Globus pallidus (tissue), 1 donor: ENCODE measurements around the gene SENP3.
A peak's percentile ranks its signal among the peaks of the same experiment; 100 is the strongest.

ENCODE experiments used
- DNase-seq: peaks from one replicate; pipeline ENCODE4 v3.0.0-alpha.2; 2015; ENCODE audit warnings: low spot score

Gene SENP3

DNA sequence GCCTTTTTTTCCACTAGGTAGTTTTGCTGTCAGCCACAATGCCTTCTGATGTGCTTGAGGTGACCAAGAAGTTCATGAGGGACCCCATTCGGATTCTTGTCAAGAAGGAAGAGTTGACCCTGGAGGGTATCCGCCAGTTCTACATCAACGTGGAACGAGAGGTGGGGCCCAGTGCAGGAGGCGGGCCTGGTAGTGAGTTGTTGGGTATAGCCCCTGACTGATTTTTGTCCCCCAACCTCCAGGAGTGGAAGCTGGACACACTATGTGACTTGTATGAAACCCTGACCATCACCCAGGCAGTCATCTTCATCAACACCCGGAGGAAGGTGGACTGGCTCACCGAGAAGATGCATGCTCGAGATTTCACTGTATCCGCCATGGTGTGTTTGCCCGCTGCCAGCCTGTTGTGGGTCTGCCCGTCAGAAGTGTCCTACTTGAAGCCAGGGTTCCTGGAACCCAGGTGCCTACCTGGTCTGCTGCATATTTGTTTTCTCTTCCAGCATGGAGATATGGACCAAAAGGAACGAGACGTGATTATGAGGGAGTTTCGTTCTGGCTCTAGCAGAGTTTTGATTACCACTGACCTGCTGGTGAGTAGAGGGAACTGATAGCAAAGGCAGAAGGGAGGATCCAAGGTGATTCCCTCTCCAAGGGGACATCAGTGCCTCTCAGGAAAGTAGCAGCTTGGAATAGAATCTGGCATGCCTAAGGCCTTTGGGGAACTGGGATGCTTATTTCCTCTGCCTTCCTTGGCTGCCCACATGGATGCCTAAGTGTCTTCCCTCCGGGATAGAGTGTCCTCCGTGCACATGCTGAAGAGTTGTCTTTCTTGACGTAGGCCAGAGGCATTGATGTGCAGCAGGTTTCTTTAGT, 15.8 kb downstream of the SENP3 start:
- no peak for DNase-seq

DNA sequence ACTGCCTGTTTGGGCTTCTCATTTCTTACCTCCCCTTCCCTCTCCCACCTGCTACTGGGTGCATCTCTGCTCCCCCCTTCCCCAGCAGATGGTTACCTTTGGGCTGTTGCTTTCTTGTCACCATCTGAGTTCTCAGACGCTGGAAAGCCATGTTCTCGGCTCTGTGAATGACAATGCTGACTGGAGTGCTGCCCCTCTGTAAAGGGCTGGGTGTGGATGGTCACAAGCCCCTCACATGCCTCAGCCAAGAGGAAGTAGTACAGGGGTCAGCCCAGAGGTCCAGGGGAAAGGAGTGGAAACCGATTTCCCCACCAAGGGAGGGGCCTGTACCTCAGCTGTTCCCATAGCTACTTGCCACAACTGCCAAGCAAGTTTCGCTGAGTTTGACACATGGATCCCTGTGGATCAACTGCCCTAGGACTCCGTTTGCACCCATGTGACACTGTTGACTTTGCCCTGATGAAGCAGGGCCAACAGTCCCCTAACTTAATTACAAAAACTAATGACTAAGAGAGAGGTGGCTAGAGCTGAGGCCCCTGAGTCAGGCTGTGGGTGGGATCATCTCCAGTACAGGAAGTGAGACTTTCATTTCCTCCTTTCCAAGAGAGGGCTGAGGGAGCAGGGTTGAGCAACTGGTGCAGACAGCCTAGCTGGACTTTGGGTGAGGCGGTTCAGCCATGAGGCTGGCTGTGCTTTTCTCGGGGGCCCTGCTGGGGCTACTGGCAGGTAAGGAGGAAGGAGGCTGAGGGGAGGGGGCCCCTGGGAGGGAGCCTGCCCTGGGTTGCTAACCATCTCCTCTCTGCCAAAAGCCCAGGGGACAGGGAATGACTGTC, 17.5 kb downstream of the SENP3 start, which contains the start of gene CD68:
Gene CD68, plus strand, starts transcription at position 638 of the 833 bp plus-strand sequence. Its CDS starts 40 bp downstream, at position 678.
- peak; percentile 57 for DNase-seq

DNA sequence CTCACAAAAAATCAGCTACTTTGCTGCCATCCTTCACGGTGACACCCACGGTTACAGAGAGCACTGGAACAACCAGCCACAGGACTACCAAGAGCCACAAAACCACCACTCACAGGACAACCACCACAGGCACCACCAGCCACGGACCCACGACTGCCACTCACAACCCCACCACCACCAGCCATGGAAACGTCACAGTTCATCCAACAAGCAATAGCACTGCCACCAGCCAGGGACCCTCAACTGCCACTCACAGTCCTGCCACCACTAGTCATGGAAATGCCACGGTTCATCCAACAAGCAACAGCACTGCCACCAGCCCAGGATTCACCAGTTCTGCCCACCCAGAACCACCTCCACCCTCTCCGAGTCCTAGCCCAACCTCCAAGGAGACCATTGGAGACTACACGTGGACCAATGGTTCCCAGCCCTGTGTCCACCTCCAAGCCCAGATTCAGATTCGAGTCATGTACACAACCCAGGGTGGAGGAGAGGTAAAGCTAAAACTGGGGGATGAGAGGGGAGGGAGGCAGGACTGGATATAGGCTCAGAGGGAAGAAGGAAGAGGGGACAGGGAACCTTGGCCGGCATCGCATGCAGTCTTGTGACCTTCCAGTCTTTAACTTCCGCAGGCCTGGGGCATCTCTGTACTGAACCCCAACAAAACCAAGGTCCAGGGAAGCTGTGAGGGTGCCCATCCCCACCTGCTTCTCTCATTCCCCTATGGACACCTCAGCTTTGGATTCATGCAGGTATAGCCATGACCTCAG, 18.3 kb downstream of the SENP3 start:
- DNase-seq = no peak

DNA sequence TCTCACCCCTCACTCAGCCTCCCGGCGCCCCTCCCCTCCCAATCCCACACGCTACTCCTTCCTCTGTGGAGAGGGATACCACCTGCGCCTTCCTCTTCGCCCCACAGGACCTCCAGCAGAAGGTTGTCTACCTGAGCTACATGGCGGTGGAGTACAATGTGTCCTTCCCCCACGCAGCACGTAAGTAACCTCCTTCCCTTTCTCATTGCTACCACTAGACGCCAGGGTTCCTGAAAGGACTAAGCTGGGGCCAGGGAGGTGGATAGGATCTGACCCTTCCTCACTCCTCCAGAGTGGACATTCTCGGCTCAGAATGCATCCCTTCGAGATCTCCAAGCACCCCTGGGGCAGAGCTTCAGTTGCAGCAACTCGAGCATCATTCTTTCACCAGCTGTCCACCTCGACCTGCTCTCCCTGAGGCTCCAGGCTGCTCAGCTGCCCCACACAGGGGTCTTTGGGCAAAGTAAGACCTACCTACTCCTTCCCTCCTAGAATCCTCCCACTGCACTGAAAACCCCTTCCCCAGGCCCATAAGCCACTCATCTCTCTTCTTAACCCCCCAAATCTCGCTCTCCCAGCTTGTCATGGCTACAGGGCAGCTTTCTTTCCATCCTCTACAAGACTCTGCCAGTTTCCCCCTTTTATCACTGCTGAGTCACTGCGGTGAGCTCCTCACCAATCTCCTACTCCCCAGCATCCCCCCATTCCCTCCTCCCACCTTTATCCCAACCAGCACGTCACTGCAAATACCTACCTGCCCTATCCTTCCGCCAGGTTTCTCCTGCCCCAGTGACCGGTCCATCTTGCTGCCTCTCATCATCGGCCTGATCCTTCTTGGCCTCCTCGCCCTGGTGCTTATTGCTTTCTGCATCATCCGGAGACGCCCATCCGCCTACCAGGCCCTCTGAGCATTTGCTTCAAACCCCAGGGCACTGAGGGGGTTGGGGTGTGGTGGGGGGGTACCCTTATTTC, 19.2 kb downstream of the SENP3 start:
- DNase-seq = no peak

DNA sequence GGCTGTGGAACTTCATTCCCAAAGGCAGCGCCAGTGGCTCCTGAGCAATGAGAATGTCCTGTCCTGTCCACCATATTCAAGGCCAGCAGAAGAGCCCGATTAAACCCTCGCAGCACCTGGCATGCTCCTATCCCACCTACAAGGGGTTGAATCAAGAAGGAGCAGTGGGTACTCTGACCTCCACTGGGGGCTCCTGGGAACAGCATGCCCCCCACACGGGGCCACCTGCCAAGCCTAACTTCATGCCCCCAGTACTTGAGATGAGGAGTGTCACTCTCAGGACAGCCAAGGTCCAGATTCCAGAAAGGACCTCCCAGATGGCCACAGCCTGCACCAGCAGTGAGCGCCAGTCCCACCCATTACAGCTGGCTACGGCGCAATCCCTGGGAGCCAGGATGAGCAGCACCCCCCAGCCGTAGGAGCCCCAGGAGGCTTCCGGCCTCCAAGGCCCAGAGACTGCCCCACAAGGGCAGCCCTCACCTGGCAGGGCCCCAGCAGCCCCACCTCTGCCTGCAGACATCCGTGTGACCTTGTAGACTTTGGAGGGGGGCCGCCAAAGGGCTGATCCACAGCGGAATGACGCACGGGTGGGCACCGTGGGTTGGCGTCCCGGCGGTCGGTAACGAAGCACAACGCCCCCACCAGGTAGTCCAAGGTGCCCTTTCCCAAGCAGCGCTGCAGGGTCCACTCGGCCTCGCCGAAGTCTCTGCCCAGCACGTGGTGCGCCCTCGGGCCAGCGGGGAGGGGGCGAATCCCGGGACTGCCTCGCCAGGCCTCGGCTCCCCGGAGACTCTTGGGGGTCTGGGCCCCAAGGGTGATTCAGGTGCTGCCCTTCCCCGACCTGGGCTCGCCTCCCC, 20.9 kb downstream of the SENP3 start:
- no peak for DNase-seq

DNA sequence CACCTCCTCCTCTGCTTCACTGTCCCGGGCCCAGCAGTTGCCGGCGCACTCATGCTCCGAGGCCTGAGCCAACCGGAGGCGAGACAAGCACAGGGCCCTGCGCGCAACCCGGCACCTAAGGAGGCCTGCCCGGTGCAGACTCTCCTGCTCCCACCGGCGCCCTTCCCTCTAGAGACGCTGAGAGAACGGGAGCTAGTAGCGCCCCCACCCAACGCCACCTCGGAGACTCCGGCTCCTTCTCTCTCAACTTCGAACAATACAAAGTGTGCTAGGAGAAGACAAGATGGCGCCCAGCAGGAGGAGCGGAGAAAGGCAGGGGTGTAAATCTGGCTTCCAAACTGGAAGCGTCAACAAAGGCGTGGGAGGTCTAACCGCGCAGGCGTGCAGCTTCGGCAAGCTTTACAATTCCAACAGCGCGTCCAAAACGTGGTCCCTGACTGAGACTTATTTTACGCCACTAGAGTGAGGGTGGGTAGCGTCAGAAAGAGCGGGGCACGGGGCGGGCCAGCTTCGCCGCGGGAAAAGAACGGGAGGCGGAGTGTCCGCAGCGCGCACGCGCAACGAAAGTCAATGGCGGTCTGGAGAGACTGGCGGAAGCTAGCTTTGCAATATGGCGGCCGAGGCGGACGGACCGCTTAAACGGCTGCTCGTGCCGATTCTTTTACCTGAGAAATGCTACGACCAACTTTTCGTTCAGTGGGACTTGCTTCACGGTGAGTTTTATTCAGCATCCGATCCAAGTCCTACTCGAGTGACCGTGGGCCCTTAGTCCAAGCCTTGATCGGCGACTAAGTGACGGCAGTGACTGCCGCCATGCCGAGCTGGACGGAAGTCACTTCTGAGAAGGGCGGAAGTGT, 21.8 kb downstream of the SENP3 start, which contains the start of gene MPDU1:
Gene MPDU1, plus strand, starts transcription at position 600 of the 857 bp plus-strand sequence. Its CDS starts 11 bp downstream, at position 611.
- DNase-seq = peak; percentile 97

DNA sequence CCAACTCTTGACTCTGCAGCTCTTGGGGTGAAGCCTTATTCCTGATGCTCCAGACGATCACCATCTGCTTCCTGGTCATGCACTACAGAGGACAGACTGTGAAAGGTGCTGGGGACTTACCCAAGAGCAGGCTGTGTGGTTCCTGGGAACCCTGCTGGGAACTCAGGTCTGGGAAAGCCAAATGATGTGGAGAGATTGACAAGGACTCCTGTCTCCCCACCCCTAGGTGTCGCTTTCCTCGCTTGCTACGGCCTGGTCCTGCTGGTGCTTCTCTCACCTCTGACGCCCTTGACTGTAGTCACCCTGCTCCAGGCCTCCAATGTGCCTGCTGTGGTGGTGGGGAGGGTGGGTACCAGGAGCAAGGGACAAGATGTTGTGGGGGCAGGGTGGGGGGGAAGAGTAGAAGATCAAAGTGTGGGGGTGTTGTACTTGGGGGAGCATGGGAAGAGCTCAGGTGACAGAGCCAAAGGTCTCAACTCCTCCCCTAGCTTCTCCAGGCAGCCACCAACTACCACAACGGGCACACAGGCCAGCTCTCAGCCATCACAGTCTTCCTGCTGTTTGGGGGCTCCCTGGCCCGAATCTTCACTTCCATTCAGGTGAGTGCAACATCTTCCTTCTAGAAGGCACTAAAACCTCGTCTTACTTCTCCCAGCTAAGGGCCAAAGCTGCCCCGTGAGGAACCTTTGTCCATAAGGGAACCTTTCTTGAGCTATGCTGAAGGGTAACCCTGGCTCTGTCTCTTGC, 25.1 kb downstream of the SENP3 start:
- DNase-seq = no peak

DNA sequence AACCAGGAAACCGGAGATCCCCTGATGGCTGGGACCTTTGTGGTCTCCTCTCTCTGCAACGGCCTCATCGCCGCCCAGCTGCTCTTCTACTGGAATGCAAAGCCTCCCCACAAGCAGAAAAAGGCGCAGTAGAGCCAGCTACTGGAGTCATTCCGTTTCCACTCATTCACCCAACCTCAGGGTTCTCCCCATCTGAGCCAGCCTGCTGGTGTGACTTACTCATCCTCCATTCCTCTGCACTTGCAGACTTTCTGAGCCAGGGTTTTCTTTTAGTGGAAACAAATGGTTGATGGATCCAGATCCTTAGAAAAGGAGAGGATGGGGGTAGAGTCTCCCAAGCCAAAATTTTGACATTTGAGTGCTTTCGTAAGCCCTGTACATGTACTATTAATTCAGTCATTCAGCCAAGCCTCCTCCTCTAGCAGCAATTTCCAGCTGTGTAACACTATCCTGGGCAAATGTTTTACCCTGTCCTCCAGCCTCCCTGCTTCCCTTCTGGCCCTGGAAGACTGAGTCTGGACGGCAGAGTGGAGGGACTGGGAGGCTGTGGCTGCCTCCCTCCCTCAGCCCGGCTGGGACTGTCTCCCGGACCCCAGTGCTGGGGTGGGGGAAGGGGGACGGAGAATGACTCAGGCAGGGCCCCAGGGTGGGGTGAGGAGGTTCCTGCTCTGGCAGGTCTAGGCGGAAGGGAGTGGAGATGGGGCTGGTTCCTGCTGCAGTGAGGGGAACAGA, 25.9 kb downstream of the SENP3 start:
- DNase-seq = no peak

DNA sequence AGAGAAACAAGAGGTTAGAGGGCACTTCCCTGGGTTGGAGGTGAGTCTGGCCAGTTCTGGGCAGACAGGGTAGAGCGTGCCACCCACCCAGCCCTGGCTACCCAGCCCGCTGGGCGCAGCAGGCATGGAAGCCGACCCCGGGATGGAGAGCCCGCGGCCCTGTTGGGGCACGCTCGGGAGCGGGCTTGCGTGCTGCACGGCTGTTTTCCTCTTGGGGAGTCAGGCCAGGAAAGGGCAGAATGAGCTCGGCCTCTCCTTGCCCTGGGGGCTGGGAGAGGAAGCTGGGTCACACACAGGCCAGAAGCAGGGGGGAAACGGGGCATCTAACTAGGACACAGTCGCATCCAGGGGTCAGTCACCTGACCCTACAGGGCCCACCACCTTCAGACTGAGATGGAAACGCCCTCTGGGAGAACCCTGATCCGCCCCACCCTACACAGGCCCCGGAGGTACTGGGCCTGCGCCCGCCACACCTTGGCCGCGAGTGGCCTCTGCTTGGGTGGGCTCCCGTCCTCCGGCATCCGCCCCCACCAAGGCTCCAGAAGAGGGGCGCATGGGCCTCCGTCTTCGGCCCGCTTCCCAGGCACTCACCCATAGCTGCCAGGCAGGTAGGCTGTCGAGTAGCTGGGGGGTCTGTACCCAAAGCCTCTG, 27.0 kb downstream of the SENP3 start:
- DNase-seq = no peak

DNA sequence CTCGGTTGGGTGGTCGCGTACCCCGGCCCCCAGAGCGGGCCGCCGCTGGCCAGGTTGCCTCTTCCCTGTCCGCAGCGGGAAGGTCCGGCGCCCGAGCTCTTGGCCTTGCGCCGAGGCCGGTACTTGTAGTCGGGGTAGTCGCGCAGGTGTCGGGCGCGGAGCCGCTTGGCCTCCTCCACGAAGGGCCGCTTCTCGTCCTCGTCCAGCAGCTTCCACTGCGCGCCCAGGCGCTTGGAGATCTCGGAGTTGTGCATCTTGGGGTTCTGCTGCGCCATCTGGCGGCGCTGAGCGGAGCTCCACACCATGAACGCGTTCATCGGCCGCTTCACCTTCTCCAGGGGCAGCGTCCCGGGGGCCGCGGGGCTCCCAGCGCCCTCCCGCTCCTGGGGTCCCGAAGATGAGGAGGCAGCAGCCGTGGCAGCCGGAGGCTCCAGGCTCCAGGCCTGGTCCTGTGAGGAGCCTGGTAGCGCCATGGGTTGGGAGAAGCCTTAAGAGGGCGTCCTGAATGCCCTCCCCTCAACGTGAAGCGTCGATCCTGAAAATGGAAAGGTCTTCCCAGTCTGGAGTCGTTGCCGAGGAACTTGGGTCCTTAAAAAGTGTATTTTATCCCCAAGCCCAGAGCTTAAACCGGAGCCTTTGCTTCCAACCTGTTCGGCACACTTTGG, 27.6 kb downstream of the SENP3 start:
- peak; percentile 75 for DNase-seq

DNA sequence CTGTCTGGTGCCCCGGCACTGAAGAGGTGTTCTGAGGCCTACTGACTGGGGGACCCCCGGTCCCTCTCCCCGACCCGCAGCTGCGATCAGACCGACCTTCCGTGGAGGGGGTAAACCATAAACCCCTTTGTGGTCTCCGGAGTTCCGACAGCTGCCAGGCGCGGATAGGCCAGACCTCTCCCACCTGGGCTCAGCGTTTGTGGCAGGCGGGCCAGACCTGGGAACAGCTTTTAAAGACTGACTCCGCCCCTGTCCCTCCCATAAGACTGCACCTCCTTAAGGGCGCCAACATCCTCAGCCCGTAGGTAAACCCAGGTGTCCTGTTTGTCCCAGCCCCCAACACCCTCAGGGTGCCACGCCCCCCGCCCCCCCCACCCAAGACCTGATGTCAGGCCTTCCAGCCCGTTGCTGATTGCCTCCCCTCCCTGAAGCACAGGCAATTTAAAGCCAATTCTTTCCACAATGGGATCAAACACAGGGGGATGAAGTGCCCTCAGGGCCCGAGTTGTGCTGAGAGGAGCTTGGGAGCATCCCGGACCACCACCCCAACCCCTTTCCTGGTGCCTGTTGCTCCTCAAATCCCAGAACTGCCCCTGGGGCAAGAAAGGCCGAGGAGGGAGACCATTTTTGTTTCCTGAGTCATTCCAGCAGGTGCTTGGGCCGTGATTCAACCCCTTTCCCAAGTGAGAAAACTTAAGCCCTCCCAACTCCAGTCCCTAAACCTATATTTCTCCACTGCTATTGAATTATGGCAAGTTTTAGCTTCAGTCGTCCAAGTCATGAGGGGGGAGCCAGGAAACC, 28.4 kb downstream of the SENP3 start, which contains the start of gene SOX15:
Gene SOX15, minus strand, starts transcription at position 204 of the 801 bp plus-strand sequence. CDS start 418 bp downstream, outside the sequence.
- no peak for DNase-seq

DNA sequence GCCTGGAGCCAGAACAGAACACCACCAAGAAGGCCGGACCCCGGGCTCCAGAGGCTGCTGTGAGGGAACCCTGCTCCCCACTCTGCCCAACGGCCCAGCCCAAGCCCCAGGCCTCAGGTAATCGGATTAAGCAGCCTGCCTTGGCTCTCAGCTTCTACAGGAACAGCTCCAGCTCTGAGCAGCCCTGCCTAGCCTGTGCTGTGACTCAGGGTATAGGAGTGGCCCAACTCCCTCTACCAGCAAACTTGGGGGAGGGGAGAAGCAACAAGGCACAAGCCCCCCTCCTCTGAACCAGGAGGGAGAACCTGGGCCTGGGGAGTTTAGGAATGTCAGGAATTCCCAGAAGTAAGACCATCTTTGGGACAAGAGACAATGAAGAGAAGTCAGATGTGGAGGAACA, 29.0 kb downstream of the SENP3 start:
- no peak for DNase-seq

DNA sequence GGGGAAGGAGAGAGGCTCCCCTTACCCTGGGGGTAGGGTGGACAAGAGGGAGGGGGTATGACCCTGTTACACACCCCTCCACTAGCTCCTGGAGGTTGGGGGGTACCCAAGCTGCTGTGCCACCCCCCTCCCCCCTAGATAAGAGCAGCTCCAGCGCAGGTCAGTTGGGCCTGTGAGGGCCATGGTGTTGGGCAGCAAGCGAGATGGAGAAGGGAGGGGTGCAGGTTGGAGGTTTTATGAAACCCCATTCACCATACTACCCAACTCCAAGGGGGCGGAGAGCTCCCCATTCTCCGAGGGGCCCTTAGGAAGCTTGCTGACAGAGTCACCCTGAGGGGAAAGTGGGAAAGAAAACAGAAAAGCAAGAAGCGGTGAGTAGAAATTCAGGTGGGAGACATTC, 29.9 kb downstream of the SENP3 start:
- no peak for DNase-seq

DNA sequence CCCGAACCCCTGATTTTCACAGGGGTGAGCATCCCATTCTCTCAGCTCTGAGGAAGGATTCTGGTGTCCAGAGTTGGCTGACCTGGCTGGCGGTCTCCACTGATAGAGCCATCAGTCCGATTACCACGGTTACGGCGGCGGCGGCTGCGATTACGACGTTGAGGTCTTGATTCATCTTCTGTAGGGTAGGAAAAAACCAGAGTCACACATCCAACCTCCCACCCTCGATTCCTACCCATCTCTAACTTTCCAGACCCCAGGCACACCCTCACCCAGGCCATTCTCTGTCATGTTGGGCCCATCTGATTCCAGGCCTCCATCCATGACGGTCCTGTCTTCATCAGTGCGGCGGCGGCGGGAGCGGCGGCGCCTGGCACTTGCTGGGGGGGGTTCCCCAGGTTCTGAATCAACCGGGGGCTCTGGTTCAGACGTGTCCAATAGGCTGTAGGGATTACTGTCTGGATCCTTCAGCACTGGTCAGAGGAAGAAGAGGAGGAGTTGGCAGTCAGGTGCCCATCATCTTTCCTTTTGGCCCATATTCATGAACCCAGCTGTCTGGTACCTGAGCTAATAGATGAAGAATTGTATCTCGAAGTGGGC, 30.8 kb downstream of the SENP3 start:
- no peak for DNase-seq

DNA sequence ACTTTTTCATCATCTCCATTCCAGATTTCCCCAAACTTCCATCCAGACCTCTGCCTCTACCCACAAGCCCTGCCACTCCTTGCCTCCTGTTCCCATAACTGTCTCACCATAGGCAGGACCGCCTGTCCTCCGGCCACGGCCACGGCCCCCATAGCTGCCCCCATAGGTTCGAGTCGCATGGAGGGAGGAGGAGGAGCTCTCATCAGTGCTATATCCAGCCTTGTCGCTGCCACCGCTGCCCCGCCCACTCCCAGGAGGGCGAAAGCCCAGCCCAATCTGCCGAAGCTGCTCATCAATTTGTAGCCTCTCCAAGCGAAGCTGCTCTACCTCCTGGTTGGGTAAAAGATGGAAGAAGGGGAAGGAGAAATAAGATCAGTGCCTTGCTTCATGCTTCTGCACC, 31.6 kb downstream of the SENP3 start:
- no peak for DNase-seq
